ENCODE measurements around the gene HS3ST1.

- TF ChIP-seq POLR2A (IDR thresholded peaks at IDR 0.05) (no peak), CTCF (IDR thresholded peaks at IDR 0.05) (no peak)
Measured at GRCh38 chr4:11404431-11404830, 24.3 kb downstream of the HS3ST1 start.
